HEK293 (cell line): Measurements from ENCODE around the gene THSD4.

Source experiments
- HOXA7 ChIP-seq: sonication (generic); formaldehyde crosslinking; IDR thresholded peaks from 2 replicates; pipeline ENCODE4 v1.8.1; 2022; ENCODE audit warnings: missing genetic modification reagents, borderline replicate concordance
- KLF1 ChIP-seq: fragments of 450-650 bp; formaldehyde crosslinking; IDR thresholded peaks from 2 replicates; pipeline ENCODE4 v1.5.1; 2016; ENCODE audit warnings: missing biosample characterization, missing genetic modification characterization
- ZBTB7A ChIP-seq: fragments of 450-650 bp; formaldehyde crosslinking; IDR thresholded peaks from 2 replicates; pipeline ENCODE4 v1.5.1; 2016; ENCODE audit warnings: low read depth, missing biosample characterization, missing genetic modification characterization
- ZNF558 ChIP-seq: fragments of 450-650 bp; formaldehyde crosslinking; IDR thresholded peaks from 2 replicates; pipeline ENCODE4 v1.5.1; 2016; ENCODE audit warnings: missing biosample characterization, missing genetic modification characterization
- ZNF776 ChIP-seq: fragments of 450-650 bp; formaldehyde crosslinking; IDR thresholded peaks from 2 replicates; pipeline ENCODE4 v1.5.0; 2017; ENCODE audit warnings: missing biosample characterization, missing genetic modification characterization, borderline replicate concordance
- ZNF777 ChIP-seq: fragments of 450-650 bp; formaldehyde crosslinking; IDR thresholded peaks from 2 replicates; pipeline ENCODE4 v1.5.1; 2017; ENCODE audit warnings: missing biosample characterization, missing genetic modification characterization, borderline replicate concordance
- ZNF785 ChIP-seq: fragments of 450-650 bp; formaldehyde crosslinking; IDR thresholded peaks from 2 replicates; pipeline ENCODE4 v1.5.1; 2016; ENCODE audit warnings: missing biosample characterization, missing genetic modification characterization
- TF ChIP-seq, protein P1 (sequence below): fragments of 450-650 bp; formaldehyde crosslinking; IDR thresholded peaks from 2 replicates; pipeline ENCODE4 v1.5.1; 2016; ENCODE audit warnings: missing biosample characterization, missing genetic modification characterization
- TF ChIP-seq, protein P2 (sequence below): fragments of 450-650 bp; formaldehyde crosslinking; IDR thresholded peaks from 2 replicates; pipeline ENCODE4 v1.5.1; 2016; ENCODE audit warnings: missing biosample characterization, missing genetic modification characterization

DNA sequence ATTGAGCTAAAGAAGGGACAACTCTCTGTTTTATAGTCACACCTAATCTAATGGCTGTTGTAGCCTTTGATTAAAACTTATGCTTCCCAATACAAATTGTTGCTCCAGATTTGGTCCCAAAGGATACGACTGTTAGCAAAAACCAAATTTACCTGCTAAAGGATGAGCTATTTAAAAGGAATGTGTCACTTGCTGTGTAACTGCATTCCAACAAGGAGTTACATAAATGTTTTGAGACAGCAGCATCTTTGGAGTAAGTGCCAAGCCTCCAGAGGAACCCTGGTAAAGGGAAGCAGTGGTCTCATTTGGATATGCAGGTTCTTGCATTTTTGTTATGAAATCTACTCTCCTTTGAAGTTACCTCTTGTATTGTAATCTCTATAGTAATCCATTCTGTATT is 233.3 kb downstream of the THSD4 start:
- TF ChIP-seq KLF1 (tag by site-specific recombination) (no peak), ZNF558 (tag by site-specific recombination) (no peak), ZNF785 (tag by site-specific recombination) (no peak), ZBTB7A (tag by site-specific recombination) (no peak), HOXA7 (CRISPR knock-in tag) (no peak), ZNF776 (tag by site-specific recombination) (no peak), ZNF777 (tag by site-specific recombination) (no peak)
- TF ChIP-seq, protein P1, sequence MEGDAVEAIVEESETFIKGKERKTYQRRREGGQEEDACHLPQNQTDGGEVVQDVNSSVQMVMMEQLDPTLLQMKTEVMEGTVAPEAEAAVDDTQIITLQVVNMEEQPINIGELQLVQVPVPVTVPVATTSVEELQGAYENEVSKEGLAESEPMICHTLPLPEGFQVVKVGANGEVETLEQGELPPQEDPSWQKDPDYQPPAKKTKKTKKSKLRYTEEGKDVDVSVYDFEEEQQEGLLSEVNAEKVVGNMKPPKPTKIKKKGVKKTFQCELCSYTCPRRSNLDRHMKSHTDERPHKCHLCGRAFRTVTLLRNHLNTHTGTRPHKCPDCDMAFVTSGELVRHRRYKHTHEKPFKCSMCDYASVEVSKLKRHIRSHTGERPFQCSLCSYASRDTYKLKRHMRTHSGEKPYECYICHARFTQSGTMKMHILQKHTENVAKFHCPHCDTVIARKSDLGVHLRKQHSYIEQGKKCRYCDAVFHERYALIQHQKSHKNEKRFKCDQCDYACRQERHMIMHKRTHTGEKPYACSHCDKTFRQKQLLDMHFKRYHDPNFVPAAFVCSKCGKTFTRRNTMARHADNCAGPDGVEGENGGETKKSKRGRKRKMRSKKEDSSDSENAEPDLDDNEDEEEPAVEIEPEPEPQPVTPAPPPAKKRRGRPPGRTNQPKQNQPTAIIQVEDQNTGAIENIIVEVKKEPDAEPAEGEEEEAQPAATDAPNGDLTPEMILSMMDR, result no peak
- TF ChIP-seq, protein P2, sequence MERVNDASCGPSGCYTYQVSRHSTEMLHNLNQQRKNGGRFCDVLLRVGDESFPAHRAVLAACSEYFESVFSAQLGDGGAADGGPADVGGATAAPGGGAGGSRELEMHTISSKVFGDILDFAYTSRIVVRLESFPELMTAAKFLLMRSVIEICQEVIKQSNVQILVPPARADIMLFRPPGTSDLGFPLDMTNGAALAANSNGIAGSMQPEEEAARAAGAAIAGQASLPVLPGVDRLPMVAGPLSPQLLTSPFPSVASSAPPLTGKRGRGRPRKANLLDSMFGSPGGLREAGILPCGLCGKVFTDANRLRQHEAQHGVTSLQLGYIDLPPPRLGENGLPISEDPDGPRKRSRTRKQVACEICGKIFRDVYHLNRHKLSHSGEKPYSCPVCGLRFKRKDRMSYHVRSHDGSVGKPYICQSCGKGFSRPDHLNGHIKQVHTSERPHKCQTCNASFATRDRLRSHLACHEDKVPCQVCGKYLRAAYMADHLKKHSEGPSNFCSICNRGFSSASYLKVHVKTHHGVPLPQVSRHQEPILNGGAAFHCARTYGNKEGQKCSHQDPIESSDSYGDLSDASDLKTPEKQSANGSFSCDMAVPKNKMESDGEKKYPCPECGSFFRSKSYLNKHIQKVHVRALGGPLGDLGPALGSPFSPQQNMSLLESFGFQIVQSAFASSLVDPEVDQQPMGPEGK, result no peak
